ENCODE results near the gene PTPRN2. TPM values are rescaled to one million over a fixed set of nuclear protein-coding genes. Genes with fewer than 3 reads are reported as not detected.

Gene PTPRN2
- total and polyA plus RNA-seq, 8 donors = 4.9 to 136 (median 46.8) TPM

- peaks cover 0 to 21% (median 5%) of the 10 kb centered on the region in 4 donors for H3K36me3 ChIP-seq
- H3K4me1 ChIP-seq = no peaks in the 10 kb centered on the region
- TF ChIP-seq CTCF (IDR thresholded peaks at IDR 0.05) (no peak), POLR2AphosphoS5 (IDR thresholded peaks at IDR 0.05) (no peak), POLR2A (IDR thresholded peaks at IDR 0.05) (no peak), EP300 (IDR thresholded peaks at IDR 0.05) (no peak)
- H3K9me3 ChIP-seq = no peaks in the 10 kb centered on the region
- WGBS, 5 donors = 94 to 97% (median 96%) methylated on average over 8 of the region's 8 CpGs
- intact Hi-C loops (cut with DNase I; ENCODE audit: low total_unique reads) = no loop called here
- no peak overlapping the region for H3K4me3 ChIP-seq
- no peak for DNase-seq
- no peak overlapping the region for H3K27ac ChIP-seq
- H3K27me3 ChIP-seq = peaks cover 0 to 14% (median 0%) of the 10 kb centered on the region in 3 donors
These were observed 100.7 kb downstream of the PTPRN2 start for GRCh38 chr7:158486919-158487318.

- H3K4me3 ChIP-seq = no peak overlapping the region
- TF ChIP-seq EP300 (IDR thresholded peaks at IDR 0.05) = no peak
- no peak for TF ChIP-seq CTCF (IDR thresholded peaks at IDR 0.05)
- TF ChIP-seq POLR2A (IDR thresholded peaks at IDR 0.05) = no peak
- no peak for TF ChIP-seq POLR2AphosphoS5 (IDR thresholded peaks at IDR 0.05)
- DNase-seq = no peak
- peaks cover 0 to 2% (median 0%) of the 10 kb centered on the region in 3 donors for H3K27me3 ChIP-seq
- H3K27ac ChIP-seq = no peak overlapping the region
- H3K36me3 ChIP-seq = peaks cover 0 to 21% (median 5%) of the 10 kb centered on the region in 4 donors
- intact Hi-C loops (cut with DNase I; ENCODE audit: low total_unique reads) = no loop called here
- H3K9me3 ChIP-seq = no peaks in the 10 kb centered on the region
- H3K4me1 ChIP-seq = no peaks in the 10 kb centered on the region
- 94 to 96% (median 95%) methylated on average over 42 to 49 of the region's 50 CpGs for WGBS, 5 donors
These were observed 102.7 kb downstream of the PTPRN2 start for GRCh38 chr7:158484801-158485531.

GRCh38 chr7:158482480-158482879 lies 105.1 kb downstream of the PTPRN2 start:
- Histone ChIP-seq H3K9me3 (no peaks in the 10 kb centered on the region), H3K4me3 (no peak overlapping the region), H3K36me3 (peaks cover 0 to 8% (median 4%) of the 10 kb centered on the region in 4 donors), H3K27ac (no peak overlapping the region), H3K27me3 (no peaks in the 10 kb centered on the region), H3K4me1 (no peaks in the 10 kb centered on the region)
- DNase-seq = no peak
- intact Hi-C loops (cut with DNase I; ENCODE audit: low total_unique reads) = no loop called here
- no peak for TF ChIP-seq POLR2AphosphoS5 (IDR thresholded peaks at IDR 0.05)
- no peak for TF ChIP-seq CTCF (IDR thresholded peaks at IDR 0.05)
- no peak for TF ChIP-seq POLR2A (IDR thresholded peaks at IDR 0.05)
- TF ChIP-seq EP300 (IDR thresholded peaks at IDR 0.05) = no peak
- 84 to 90% (median 87%) methylated on average over 3 of the region's 3 CpGs for WGBS, 5 donors

- H3K27ac ChIP-seq = no peak overlapping the region
- H3K9me3 ChIP-seq = no peaks in the 10 kb centered on the region
- no peaks in the 10 kb centered on the region for H3K4me1 ChIP-seq
- TF ChIP-seq POLR2A (IDR thresholded peaks at IDR 0.05) (no peak), EP300 (IDR thresholded peaks at IDR 0.05) (no peak), CTCF (IDR thresholded peaks at IDR 0.05) (no peak), POLR2AphosphoS5 (IDR thresholded peaks at IDR 0.05) (no peak)
- intact Hi-C loops (cut with DNase I; ENCODE audit: low total_unique reads) = no loop called here
- no peaks in the 10 kb centered on the region for H3K27me3 ChIP-seq
- no peak overlapping the region for H3K4me3 ChIP-seq
- 93 to 97% (median 94%) methylated on average over 14 of the region's 14 CpGs for WGBS, 5 donors
- DNase-seq = no peak
- peaks cover 0 to 3% (median under 1%) of the 10 kb centered on the region in 4 donors for H3K36me3 ChIP-seq
These were observed 108.0 kb downstream of the PTPRN2 start for GRCh38 chr7:158479664-158480025.
